IMR-90 (cell line): ENCODE results near the gene FBLN7. TPM values are rescaled to one million over a fixed set of nuclear protein-coding genes. Genes with fewer than 3 reads are reported as not detected.

Experiments
- ATAC-seq: fragments of 200-7000 bp; cut with Tn5 transposase; 2 replicates; pipeline ENCODE4 v1.9.1; 2020; ENCODE audit warnings: low read depth, mild to moderate bottlenecking, moderate library complexity
- BruUV-seq: library from RNA; stranded (reverse); fragments of 400-500 nt; replicated peaks from 2 replicates; lab custom pipeline; 2021; lab: Mats Ljungman, UMichigan
- CTCF ChIA-PET: fragments of 300-600 bp; formaldehyde crosslinking; extraction: SDS; loops from one replicate; lab custom pipeline; 2021; ENCODE audit warnings: antibody characterized with exemption; lab: Yijun Ruan, JAX
- POLR2A ChIA-PET: fragments of 300-600 bp; sonication (Branson Sonifier 250); formaldehyde crosslinking; loops from one replicate; lab custom pipeline; 2022; ENCODE audit warnings: antibody characterized with exemption; ENCODE audit not compliant: unreplicated experiment; lab: Charles Lee
- DNase-seq: peaks from one replicate; pipeline ENCODE4 v3.0.0; 2013
- H2AFZ ChIP-seq: replicated peaks from 2 replicates; pipeline ENCODE3; 2013; ENCODE audit warnings: low read length, mild to moderate bottlenecking; ENCODE audit not compliant: poor library complexity
- H2AK5ac ChIP-seq: 2 replicates; pipeline ENCODE4 v1.6.1; 2013; ENCODE audit warnings: low read depth, low read length, inconsistent platforms
- H2AK9ac ChIP-seq: replicated peaks from 2 replicates; pipeline ENCODE3; 2013; ENCODE audit warnings: mild to moderate bottlenecking, low read depth, low read length, moderate library complexity; ENCODE audit not compliant: poor library complexity
- H2BK120ac ChIP-seq: 2 replicates; pipeline ENCODE4 v1.6.1; 2013; ENCODE audit warnings: low read depth, low read length, inconsistent platforms
- H2BK15ac ChIP-seq: 3 replicates; pipeline ENCODE4 v1.6.1; 2013; ENCODE audit warnings: low read depth, low read length, inconsistent platforms
- H2BK20ac ChIP-seq: 2 replicates; pipeline ENCODE4 v1.6.1; 2013; ENCODE audit warnings: low read depth, mild to moderate bottlenecking, inconsistent platforms, low read length, moderate library complexity
- H2BK5ac ChIP-seq: 2 replicates; pipeline ENCODE4 v1.6.1; 2013; ENCODE audit warnings: mild to moderate bottlenecking, low read depth, low read length, inconsistent platforms; ENCODE audit not compliant: poor library complexity, severe bottlenecking
- H3K14ac ChIP-seq: replicated peaks from 2 replicates; pipeline ENCODE4 v1.6.1; 2013; ENCODE audit warnings: low read depth, low read length, inconsistent platforms
- H3K18ac ChIP-seq: 2 replicates; pipeline ENCODE4 v1.6.1; 2013; ENCODE audit warnings: low read depth, low read length, control low read depth
- H3K23ac ChIP-seq: 2 replicates; pipeline ENCODE4 v1.6.1; 2013; ENCODE audit warnings: low read depth, low read length, inconsistent platforms
- H3K27ac ChIP-seq: 2 replicates; pipeline ENCODE4 v1.5.1; 2013; ENCODE audit warnings: mild to moderate bottlenecking, control low read depth, low read length; ENCODE audit not compliant: insufficient read depth
- H3K27me3 ChIP-seq: 2 replicates; pipeline ENCODE4 v1.6.1; 2013; ENCODE audit warnings: low read length; ENCODE audit not compliant: control insufficient read depth, insufficient read depth
- H3K36me3 ChIP-seq: 2 replicates; pipeline ENCODE4 v1.6.1; 2013; ENCODE audit warnings: low read length, mixed read lengths; ENCODE audit not compliant: control insufficient read depth, insufficient read depth
- H3K4ac ChIP-seq: 2 replicates; pipeline ENCODE4 v1.6.1; 2013; ENCODE audit warnings: low read depth, low read length, inconsistent platforms
- H3K4me1 ChIP-seq: 2 replicates; pipeline ENCODE4 v1.6.1; 2013; ENCODE audit warnings: low read length, mixed read lengths; ENCODE audit not compliant: control insufficient read depth, insufficient read depth
- H3K4me2 ChIP-seq: 2 replicates; pipeline ENCODE4 v1.6.1; 2013; ENCODE audit warnings: low read depth, mild to moderate bottlenecking, control low read depth, low read length, moderate library complexity
- H3K4me3 ChIP-seq: 2 replicates; pipeline ENCODE4 v1.5.1; 2013; ENCODE audit warnings: low read depth, mild to moderate bottlenecking, control low read depth, low read length, moderate library complexity; ENCODE audit not compliant: insufficient read depth
- H3K56ac ChIP-seq: 2 replicates; pipeline ENCODE4 v1.6.1; 2013; ENCODE audit warnings: low read length, inconsistent platforms; ENCODE audit not compliant: insufficient read depth; ENCODE audit errors: extremely low read depth
- H3K79me1 ChIP-seq, 2 experiments: 2 replicates each; pipeline ENCODE4 v1.6.1; 2013; ENCODE audit warnings: low read length in 2 of 2, inconsistent platforms in 1 of 2, low read depth in 1 of 2
- H3K9ac ChIP-seq: 2 replicates; pipeline ENCODE4 v1.6.1; 2013; ENCODE audit warnings: low read depth, low read length, control low read depth
- H3K9me1 ChIP-seq: 2 replicates; pipeline ENCODE4 v1.6.1; 2013; ENCODE audit warnings: low read length, inconsistent platforms; ENCODE audit not compliant: insufficient read depth
- H3K9me3 ChIP-seq: 2 replicates; pipeline ENCODE4 v1.6.1; 2013; ENCODE audit warnings: low read length; ENCODE audit not compliant: control insufficient read depth, insufficient read depth
- H4K20me1 ChIP-seq: 2 replicates; pipeline ENCODE4 v1.6.1; 2013; ENCODE audit warnings: low read length, inconsistent platforms; ENCODE audit not compliant: insufficient read depth
- H4K5ac ChIP-seq: 2 replicates; pipeline ENCODE4 v1.6.1; 2013; ENCODE audit warnings: mild to moderate bottlenecking, low read depth, low read length, control low read depth
- H4K8ac ChIP-seq, 2 experiments: 2 replicates each; pipeline ENCODE4 v1.6.1; 2013; ENCODE audit warnings: low read depth in 2 of 2, low read length in 2 of 2, control low read depth in 1 of 2, inconsistent platforms in 1 of 2
- H4K91ac ChIP-seq: 2 replicates; pipeline ENCODE4 v1.6.1; 2013; ENCODE audit warnings: low read depth, low read length, inconsistent platforms; ENCODE audit not compliant: insufficient read depth
- BHLHE40 ChIP-seq: fragments of 150-350 bp; IDR thresholded peaks from 2 replicates; pipeline ENCODE4 v1.6.1; 2016; ENCODE audit warnings: mild to moderate bottlenecking, low read depth, low read length
- ELK1 ChIP-seq: fragments of 150-350 bp; IDR thresholded peaks from 2 replicates; pipeline ENCODE4 v1.6.1; 2016; ENCODE audit warnings: low read depth, mild to moderate bottlenecking, low read length, moderate library complexity, borderline replicate concordance
- MAFK ChIP-seq: IDR thresholded peaks from 2 replicates; pipeline ENCODE4 v1.6.1; 2012; ENCODE audit warnings: low read depth, low read length, improper control_type of control experiment
- MAZ ChIP-seq: IDR thresholded peaks from 2 replicates; pipeline ENCODE4 v1.6.1; 2012; ENCODE audit warnings: low read depth, mild to moderate bottlenecking, low read length, improper control_type of control experiment, moderate library complexity, borderline replicate concordance
- MXI1 ChIP-seq: IDR thresholded peaks from 2 replicates; pipeline ENCODE4 v1.6.1; 2012; ENCODE audit warnings: low read depth, mild to moderate bottlenecking, low read length, moderate library complexity, borderline replicate concordance
- NFE2L2 ChIP-seq: fragments of 150-350 bp; IDR thresholded peaks from 2 replicates; pipeline ENCODE4 v1.6.1; 2016; ENCODE audit warnings: low read depth, mild to moderate bottlenecking, low read length
- POLR2A ChIP-seq: IDR thresholded peaks from 2 replicates; pipeline ENCODE4 v1.6.1; 2012; ENCODE audit warnings: mild to moderate bottlenecking, low read depth, low read length
- RAD21 ChIP-seq: IDR thresholded peaks from 2 replicates; pipeline ENCODE4 v1.6.1; 2012; ENCODE audit warnings: low read length, improper control_type of control experiment
- RCOR1 ChIP-seq: IDR thresholded peaks from 2 replicates; pipeline ENCODE4 v1.6.1; 2012; ENCODE audit warnings: mild to moderate bottlenecking, low read length, improper control_type of control experiment; ENCODE audit not compliant: insufficient replicate concordance
- dilution Hi-C: fragments of 300-500 bp; cut with HindIII; formaldehyde crosslinking; loops from one replicate; pipeline ENCODE4 v1.14.3; 2018; ENCODE audit warnings: low sequenced_read_pairs; ENCODE audit not compliant: unreplicated experiment
- in situ Hi-C: fragments of 300-500 bp; cut with MboI; formaldehyde crosslinking; loops from 3 replicates; pipeline ENCODE4 v1.14.3; 2019; ENCODE audit warnings: low sequenced_read_pairs, inconsistent platforms, mixed read lengths
- intact Hi-C: fragments of 100-400 bp; cut with micrococcal nuclease; formaldehyde crosslinking; loops from 2 replicates; pipeline ENCODE4 v1.10.0; 2022
- polyA plus RNA-seq, 3 experiments: library from polyadenylated mRNA; depleted of rRNA; stranded (reverse); fragments of >200 nt; gene quantifications; 2 replicates each; pipeline ENCODE4 v1.2.3, GENCODE V29; 2012; ENCODE audit warnings: low replicate concordance in 1 of 3
- total RNA-seq: library from RNA; depleted of rRNA; stranded (reverse); fragments of >200 nt; gene quantifications from 2 replicates; pipeline ENCODE4 v1.2.3, GENCODE V29; 2012

The FBLN7 gene
- total and polyA plus RNA-seq, 2 of the 4 experiments (the other 2 are of a cell fraction), result 0.18 to 1.2 TPM

GRCh38 chr2:112229348-112229747 lies 91.2 kb downstream of the FBLN7 start:
- no peak overlapping the region for H2AFZ ChIP-seq
- H3K27me3 ChIP-seq, result no peaks in the 10 kb centered on the region
- CTCF ChIA-PET, result no interaction called here
- no peak overlapping the region for H3K23ac ChIP-seq
- H3K56ac ChIP-seq, result no peak overlapping the region
- H3K14ac ChIP-seq, result no peak overlapping the region
- DNase-seq (no peak), ATAC-seq (no peak; the same call in 1 of the 2 replicates)
- H4K5ac ChIP-seq, result no peak overlapping the region
- no peak overlapping the region for H3K18ac ChIP-seq
- in situ Hi-C loops (no loop called here), intact Hi-C loops (no loop called here), dilution Hi-C loops (no loop called here)
- H3K79me1 ChIP-seq, result no peaks in the 10 kb centered on the region
- H3K4ac ChIP-seq, result no peak overlapping the region
- H3K4me2 ChIP-seq, result no peak overlapping the region
- H2AK9ac ChIP-seq, result no peak overlapping the region
- TF ChIP-seq RAD21, result no peak
- TF ChIP-seq BHLHE40, result no peak
- no peak for TF ChIP-seq ELK1
- no peak for TF ChIP-seq RCOR1
- TF ChIP-seq MAFK, result no peak
- no peak for TF ChIP-seq POLR2A
- TF ChIP-seq MAZ, result no peak
- no peak for TF ChIP-seq MXI1
- no peak for TF ChIP-seq NFE2L2
- no peak overlapping the region for H4K91ac ChIP-seq
- H3K9me1 ChIP-seq, result no peaks in the 10 kb centered on the region
- POLR2A ChIA-PET, result no interaction called here
- no peak overlapping the region for H3K9ac ChIP-seq
- H2BK5ac ChIP-seq, result no peak overlapping the region
- no peak overlapping the region for H2BK20ac ChIP-seq
- H4K20me1 ChIP-seq, result no peaks in the 10 kb centered on the region
- no peak overlapping the region for H2BK120ac ChIP-seq
- no peak overlapping the region for H3K27ac ChIP-seq
- no peak overlapping the region for H2BK15ac ChIP-seq
- H2AK5ac ChIP-seq, result no peak overlapping the region
- BruUV-seq, result no TSS peak
- no peaks in the 10 kb centered on the region for H3K36me3 ChIP-seq
- no peaks in the 10 kb centered on the region for H3K9me3 ChIP-seq
- H4K8ac ChIP-seq, result no peak overlapping the region
- no peaks in the 10 kb centered on the region for H3K4me1 ChIP-seq
- no peak overlapping the region for H3K4me3 ChIP-seq
